NCI-H2196 (cell line): ENCODE results near the gene SERGEF.

Source experiments
- DNase-seq: peaks from one replicate; lab custom pipeline; 2025; ENCODE audit not compliant: unreplicated experiment; lab: John Stamatoyannopoulos, UW

The SERGEF gene

DNA sequence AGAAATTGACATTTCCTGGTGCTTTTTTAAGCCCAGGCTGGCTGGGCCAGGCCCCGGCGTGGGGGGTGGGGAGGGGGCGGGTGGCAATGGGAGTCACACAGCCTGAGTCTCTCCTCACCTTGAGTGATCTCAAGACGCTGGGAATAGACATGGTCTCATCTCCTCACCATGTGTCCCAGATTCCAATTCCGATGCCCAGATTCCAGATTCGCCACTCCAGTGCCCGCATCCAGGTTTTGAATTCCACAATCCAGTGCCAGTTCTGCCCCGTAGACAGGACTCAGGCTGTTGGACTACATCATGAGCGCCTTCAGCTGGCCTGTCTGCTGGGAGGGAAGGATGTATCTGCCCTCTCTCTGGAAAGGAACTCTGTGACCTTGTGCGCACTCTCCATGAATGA, 259.2 kb downstream of the SERGEF start:
- no peak for DNase-seq

DNA sequence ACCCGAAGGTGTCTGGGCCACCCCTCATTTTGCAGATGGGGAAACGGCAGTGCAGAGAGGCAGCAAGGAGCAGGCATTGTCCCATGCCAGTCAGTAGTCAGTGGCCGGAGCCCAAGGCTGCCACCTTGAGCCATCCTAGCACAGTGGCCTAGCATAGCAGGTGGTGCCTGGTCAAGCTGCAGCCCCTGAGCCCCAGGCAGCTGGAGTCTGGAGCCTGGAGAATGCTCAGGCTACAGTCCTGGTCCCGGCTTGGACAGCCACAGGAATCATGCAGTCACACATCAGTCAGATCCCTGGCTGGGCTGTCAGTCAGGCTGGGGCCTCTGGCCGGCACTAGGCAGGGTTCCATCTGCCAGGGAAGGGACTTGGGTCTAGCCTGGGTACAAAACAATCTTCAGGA, 259.7 kb downstream of the SERGEF start:
- no peak for DNase-seq

DNA sequence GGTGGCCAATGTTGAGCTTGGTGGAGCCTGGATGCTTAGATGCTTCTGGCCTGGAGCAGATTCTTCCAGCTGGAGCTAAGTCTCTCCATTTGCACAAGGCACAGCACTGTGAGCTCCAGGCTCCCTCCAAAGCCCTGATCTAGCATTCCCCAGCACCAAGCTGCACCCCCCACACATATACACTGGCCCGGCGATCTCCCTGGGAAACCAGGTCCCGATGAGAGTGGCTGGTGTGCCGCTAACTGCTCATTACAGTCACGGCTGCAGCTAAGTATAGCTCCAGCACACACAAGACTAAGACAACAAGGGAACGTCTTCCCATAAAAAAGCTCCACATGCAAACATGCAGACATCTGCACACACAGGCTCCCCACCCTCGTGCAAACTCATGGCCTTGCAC, 260.7 kb downstream of the SERGEF start:
- no peak for DNase-seq

DNA sequence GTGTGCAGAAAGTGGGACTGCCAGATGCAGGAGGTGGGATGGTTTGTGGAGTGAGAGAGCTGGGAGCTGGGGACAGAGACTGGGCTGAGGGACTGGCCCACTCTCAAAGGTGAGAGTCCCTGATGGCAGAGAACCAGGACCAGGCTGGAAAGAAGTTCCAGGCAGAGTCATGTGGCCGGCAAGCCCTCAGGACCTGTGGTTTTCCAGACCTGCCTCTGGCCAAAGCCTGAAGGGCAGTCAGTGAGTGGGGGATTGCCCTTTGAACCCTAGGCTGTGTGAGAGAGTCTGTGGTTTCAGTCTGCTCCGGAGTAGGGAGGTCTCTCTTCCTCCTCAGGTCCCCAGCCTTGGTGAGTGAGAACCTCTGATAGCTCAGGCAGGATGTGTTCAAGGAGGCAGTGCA, 261.3 kb downstream of the SERGEF start:
- no peak for DNase-seq

DNA sequence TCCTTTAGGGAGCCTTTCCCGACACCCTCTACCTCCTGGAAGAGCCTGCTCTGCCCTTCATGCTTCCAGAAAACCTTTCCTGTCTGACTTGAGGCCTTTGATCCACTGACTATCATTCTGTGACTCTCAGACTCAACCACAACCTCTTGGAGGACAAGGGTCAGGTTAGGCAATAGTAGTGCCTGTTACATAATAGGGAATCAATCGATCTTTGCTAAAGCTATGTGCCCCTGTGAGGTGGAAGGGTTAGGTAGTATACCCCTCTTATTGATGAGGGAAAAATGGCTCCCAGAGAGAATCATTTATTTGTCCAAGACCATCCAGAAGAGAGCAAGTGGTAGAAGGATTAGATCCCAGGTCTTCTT, 262.1 kb downstream of the SERGEF start:
- DNase-seq, result no peak

DNA sequence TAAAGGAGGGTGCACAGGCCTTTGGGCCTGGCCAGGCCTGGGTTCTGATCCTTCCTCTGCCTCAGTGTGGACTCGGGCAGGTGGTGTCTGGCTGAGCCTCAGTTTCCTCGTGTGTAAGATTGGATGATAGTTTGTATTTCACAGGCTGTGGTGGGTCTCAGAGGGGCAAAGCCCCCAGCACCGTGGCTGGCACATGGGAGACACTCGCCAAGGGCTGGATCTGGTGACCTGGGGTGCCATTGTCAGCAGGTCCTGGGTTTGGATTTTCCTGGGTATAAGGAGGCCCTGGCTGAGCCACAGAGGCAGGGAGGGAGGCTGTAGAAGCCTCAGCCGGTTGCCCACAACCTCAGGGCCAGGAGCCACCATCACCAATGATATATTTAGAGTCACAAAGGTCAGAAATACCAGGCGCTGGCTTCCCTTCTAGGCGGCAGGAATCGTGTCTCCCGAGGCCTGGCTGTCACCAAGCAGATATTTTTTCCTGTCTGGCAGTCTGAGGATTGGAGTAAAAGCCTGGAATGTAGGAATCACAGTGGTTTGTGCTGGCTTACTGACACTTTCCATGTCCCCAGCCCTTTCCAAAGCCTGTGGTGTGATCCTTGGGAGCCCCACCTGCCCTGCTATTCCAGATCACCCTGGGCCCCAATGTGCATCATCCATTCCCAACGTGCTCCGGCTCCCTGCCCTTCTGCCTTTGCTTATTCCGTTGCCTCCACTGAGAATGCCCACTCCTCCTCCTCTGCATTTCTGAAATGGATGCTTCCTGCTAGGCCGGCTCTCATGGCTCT, 262.6 kb downstream of the SERGEF start:
- DNase-seq, result no peak

DNA sequence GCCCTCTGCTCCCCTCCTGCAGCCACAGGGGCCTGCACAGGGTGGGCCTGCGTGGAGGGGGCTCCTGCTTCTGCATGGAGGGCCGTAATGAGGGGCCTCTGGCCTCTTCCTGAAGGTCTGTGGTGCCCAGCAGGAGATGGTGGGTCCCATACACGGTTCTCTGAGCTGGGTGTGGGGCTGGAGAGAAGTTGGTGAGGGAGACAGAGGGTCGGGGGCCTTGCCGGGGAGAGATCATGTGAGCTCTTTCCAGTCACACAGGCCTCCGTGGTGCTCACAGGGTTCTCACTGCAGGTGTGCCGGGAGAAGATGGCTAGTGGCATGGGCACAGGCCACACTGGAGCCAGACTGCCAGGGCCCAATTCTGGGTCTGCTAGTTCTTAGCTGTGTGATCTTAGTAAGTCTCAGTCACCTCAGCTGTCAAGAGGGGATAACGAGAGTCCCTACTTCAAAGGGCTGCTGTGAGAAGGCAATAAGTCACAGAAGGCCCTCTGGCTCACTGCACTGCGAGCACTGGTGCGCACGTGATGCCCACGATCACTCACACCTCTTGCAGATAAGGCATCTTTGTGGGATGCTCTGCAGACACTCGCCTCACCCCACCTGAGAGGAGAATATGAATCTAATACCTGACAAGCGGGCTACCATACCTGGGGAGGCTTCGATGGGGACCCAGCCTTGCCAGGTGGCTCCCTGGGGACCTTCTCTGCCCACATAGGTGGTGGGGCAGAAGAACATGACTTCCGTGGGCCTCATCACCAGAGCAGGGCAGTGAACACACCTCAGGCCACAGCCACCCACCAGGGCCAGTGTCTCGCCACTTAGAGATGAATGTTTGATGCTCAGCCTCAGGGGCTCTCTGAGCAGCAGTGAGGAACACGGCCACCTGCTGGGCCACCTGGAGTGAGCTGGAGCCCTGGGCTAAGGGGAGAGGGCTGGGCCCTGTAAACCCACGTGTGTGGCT, 263.8 kb downstream of the SERGEF start:
- no peak for DNase-seq

DNA sequence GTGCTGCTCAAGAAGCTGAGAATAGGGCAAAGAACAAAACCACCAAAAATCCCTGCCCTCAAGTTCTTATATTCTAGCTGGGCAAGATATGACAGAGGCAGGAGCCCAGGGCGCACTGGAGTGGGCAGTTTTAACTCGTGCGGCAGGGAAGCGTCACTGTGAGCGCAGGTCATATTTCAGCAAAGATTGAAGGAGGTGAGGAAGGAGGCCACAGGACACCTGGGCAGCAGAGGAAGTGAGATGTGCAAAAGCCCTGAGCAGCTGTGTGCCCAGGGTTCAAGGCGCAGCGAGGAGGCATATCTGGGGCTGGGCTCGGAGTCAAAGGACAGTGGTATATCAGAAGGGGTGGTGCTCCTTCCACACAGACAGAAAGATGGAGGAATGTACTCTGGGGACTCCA, 264.8 kb downstream of the SERGEF start:
- DNase-seq, result no peak

DNA sequence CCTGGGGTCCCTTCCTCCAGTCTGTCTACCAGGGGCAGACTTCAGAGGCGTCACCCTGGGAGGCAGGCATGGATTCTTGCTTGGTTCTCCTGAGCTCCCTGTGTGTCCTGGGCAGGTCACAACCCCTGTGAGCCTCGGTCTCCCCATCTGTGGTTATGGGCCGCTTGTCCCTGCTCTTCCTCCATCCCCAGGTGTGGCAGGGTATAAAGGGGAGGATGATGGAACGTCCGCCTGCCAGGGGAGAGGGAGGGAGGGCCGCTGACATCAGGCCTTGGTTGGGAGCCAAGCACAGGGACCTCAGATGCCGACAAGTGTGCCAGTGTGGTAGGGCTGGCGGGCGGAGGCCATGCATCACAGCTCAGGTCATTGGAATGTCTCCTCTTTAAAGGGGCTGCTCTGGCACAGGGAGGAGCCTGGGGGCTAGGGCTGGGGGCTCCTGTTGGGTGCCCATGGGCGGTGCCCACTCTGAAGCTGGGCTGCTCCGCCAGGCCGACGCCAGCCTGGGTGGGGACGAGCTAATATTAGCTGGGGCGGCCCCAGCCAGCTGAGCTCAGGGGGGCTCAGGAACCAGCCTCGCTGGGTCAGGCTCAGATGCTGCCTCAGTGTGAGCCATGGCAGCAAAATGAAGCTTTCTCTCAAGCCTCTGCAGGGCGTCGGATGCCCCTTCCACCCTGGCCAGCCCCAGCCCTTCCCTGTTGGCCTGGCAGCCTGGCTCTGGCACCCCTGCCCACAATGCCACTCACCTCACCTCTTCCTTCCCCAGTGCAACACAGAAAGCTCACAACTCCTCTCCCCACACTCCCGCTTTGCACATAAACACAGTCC, 265.5 kb downstream of the SERGEF start:
- no peak for DNase-seq

DNA sequence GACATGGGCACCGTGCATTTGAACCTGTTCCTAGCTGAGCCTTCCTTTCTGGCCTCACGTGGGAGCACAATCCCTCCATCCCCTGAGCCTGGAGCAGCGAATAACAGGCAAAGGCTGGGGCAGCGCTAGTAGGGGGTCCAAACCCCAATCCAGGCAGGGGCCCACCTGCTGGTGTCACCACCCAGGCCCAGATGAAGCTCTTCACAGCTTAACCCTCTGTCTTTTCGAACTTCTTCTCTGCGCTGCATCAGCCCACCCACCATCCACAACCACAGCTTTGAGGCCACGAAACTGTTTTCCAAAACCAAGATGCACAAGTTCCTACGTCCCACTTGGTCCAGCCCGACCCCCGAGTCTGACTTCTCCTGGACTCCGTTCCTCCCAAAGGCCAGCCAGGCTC, 266.8 kb downstream of the SERGEF start:
- DNase-seq, result no peak

DNA sequence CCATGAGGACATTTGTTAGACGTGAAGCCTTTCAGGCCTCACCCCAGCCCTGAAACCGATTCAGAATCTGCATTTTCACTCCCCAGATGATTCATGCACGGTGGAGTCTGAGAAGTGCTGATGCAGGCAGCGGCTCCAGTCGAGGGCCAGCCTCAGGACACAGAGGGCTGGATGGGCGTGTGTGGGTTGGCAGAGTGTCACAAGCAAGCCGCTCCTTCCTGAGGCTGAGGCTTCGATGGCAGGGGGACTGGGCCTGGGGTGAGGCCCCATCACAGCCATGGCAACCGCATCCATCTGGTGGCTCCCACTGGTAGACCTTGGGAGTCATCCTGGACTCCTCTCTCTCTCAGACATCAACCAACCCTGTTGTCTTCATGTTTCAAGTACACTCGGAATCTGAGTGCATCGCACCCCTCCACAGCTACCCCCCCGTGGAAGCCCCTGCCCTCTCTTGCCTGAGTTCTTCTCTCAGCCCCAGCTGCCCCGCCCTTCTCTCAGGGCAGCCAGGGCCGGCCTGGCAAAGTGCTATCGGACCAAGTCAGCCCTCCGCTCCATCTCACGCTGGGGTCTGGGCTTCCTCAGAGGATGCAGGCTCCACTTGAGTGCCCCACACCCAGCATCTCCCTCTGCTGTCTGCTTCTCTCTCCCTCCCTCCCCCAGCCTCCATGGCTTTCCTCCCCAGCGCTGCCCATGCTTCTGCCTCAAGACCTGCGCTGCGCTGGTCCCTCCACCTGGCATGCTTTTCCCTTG, 267.6 kb downstream of the SERGEF start:
- DNase-seq, result no peak

DNA sequence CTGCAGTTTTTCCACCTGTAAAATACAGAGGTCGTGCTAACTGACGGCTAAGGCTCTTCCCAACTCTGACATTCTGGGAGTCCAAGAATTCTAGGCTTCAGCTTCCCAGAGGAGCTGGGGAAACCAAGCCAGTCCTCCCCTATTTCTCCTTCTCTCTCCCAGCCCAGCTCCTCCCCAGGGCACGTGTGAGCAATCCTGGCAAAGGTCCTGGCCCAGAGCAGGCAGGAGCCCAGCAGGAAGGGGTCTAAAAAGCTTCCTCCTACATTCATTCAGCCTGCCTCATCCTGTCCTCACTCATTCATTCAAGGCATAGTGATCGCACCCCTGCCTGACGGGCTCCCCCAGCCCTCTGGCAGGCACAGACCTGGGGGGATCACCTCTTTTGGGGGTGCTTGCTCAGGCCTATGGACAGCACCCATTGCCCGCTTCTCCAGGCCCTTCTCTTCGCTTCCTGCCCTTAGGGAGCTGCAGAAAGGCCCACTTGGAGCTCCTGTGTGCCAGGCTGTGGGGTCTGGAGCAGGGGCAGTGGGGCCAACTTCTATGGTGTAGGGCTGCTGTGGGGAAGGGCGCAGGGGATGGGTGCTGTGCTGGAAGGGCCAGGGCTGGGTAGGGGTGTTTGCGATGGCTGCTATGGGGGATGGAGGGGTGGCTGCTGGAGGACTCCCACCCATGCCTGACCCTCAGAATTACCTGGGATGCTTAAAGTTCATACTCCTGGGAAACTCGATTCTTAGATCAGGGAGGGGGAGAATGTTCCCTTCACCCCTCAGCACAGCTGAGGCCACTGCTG, 268.5 kb downstream of the SERGEF start:
- no peak for DNase-seq

DNA sequence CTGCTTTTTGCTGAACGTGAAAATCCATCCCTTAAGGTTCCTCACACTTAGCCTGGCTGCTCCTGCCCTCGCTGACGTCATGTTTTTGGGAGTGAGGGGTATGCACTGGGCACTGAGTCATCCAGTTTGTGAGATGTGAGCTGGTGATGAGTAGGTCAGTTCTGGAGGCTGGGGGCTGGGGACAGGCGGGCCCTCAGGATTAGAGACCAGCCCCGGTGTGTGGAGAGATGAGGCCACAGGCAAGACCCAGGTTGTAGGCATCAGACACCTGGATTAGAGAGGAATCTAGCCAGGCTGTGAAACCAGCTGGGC, 269.1 kb downstream of the SERGEF start:
- no peak for DNase-seq

DNA sequence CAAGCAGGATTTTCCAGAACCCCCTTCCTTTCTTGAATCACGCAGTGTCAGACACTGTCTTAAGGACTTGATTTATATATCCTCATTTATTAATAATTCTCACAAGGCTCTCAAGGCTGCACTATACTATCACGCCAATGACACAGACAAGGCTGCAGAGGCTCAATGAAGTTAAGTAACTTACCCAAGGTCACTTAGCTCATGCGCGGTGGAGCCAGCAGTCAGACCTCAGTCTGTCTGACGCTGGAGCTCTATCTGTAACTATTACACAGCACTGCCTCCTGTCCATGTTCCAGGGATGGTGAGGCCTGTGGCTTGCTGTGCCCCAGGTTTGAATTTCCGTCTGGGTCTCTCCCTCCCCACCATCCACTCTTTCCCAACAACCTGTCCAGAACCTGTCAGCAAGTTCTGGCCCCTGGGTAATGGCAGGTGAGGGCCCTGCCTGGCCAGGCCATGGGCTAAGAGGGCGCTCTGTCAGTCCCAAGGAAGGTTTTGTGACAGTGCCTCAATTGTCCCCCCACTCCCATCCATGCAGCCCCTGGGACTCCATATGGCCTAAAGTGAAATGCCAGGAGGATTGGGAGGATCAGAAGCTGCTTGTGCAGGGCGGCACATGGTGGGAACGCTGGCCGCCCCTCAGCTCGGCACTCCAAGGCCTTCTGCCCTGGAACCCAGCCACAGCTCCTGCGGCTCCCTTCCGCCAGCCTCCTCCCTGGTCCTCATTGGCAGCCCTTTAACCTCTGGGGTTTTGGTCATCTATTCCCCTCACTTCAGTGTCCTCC, 269.6 kb downstream of the SERGEF start:
- no peak for DNase-seq

DNA sequence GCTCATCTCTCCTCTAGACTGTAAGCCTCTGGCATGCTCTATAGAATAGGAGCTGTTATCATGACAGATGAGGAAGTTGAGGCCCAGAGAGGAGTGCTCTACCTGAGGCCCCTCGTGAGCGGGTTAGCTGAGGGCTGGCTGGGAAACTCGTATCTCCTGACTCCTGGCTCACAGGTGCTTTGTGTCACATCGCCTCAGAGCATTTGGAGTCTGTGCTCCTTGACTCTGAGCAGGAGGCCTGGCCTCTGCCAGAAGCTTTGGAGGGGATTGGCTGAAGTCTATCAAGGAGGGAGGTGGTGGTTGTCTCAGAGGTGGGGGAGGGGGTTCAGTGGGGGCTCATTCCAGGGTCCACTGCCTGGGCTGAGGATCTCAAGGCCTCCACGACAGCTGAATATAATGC, 270.8 kb downstream of the SERGEF start:
- no peak for DNase-seq

DNA sequence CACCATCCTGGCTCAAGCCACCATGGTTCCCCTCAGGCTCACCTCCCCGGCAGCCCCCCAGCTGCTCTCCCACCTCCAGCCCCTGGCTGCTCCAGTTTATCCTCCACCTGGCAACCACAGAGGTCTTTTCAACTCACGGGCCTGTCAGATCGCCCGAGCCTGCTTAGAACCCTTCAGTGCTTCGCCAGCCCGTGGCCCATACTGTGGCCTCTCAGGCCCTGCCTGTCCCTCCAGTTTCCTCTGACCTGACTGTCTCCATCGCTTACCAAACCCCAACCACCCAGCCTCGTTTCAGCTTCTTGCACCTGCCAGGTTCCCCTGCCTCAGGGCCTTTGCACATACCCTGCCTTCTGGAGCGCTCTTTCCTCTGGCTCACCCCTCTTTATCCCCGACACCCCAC, 271.4 kb downstream of the SERGEF start:
- DNase-seq, result no peak

DNA sequence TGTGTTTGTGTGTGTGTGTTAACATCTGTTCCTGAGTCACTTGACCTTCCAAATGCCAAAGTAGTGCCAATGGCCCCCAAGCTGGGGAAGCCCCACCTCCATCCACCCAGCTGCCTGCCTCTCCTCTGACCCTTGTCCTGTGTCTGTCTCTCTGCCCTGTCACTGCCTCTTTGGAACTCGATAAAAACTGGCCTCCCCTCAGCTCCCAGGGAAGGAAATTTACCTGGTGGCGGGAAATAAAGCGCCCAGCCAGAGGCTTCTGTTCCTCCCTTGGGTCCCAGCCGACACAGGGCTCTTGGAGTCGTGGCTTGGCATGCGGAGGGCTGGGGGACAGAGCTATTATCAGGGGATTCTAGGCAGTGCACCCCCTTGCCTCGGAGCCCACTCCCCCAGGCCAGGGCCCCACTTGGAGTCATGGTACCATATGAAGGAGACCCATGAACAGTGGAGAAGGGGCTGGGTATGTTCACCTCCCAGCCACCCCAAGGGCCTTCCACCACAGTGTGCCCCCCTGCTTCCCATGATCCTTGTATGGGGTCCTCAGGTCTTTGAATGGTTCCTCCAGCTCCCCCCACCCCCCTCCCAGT, 272.1 kb downstream of the SERGEF start:
- no peak for DNase-seq

DNA sequence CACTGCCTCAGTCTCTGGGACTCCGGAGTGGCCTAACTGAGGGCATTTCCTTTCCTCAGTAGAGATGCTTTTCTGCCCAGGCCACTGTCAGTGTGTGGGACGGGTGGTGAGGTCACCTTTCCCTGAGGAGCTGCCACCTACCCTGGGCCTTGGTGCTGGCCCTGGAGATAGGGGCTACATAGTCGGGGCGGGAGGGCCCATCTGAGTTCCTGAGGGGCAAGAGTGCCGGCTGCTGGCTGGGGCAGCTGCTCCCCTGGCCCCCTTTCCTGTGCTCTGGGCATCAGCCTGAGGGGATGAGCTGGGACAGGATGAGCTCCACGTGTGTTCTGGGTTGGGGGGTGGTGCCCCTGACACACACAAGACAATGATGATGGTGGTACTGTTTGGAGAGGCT, 272.9 kb downstream of the SERGEF start:
- no peak for DNase-seq
